ENCODE results near the gene CHD2.

The CHD2 gene

DNA sequence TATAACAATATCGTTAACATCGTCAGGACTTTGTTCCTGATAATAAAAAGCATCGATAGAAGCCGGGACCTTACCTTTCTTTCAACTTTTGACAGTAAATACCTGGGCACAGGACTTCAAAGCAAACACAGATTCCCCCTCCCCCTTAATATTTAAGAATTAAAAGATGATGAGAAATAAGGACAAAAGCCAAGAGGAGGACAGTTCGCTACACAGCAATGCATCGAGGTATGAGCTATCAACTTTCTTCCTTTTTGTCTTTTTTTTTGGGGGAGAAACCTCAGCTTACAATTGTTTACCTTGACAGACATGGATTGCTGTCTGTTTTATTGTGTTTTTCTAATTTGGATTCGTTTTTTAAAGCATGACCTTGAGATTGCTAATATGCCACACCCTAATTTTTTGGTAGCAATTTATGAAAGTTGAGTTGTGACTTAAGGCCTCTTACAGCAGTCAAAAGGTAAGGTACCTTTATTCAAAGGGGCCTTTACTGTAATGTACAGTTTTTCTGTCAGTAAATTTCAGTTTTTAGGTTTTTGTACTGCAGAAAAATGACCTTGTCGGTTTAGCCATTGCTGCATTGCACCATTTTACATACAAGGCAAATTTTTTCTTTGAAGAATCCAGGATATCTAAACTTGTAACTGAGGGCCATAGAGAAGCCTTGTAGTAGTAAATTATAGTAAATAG, 1.1 kb downstream of the CHD2 start:
- no peak for DNase-seq (ENCODE audit: low read depth)
- peak overlapping the region; percentile 58 for H3K4me3 ChIP-seq (ENCODE audit: control insufficient read depth, low read depth, low read length)
- TF ChIP-seq, protein P1, sequence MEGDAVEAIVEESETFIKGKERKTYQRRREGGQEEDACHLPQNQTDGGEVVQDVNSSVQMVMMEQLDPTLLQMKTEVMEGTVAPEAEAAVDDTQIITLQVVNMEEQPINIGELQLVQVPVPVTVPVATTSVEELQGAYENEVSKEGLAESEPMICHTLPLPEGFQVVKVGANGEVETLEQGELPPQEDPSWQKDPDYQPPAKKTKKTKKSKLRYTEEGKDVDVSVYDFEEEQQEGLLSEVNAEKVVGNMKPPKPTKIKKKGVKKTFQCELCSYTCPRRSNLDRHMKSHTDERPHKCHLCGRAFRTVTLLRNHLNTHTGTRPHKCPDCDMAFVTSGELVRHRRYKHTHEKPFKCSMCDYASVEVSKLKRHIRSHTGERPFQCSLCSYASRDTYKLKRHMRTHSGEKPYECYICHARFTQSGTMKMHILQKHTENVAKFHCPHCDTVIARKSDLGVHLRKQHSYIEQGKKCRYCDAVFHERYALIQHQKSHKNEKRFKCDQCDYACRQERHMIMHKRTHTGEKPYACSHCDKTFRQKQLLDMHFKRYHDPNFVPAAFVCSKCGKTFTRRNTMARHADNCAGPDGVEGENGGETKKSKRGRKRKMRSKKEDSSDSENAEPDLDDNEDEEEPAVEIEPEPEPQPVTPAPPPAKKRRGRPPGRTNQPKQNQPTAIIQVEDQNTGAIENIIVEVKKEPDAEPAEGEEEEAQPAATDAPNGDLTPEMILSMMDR (IDR thresholded peaks at IDR 0.05; ENCODE audit: control insufficient read depth, insufficient read depth, low read depth, low read length, missing control alignments), result no peak

DNA sequence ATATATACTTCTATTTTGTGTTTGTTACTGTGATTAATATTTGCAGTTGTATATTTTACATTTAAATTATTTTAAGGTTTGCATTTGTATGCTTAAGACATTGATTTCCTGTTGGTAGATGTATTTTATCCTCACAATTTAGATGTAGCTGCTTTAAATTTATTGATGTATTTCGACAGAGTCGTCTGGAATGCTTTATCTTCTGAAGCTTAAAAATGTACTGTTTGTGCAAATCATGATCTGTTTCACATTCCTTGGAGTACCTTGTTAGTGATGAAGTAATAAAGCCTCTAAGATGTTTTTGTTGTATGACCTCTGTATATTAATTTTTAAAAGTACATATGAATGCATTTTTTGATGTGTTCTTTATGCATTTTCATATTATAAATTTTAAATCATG, 1.9 kb downstream of the CHD2 start:
- H3K4me3 ChIP-seq (ENCODE audit: control insufficient read depth, low read depth, low read length), result peak overlapping the region; percentile 58

DNA sequence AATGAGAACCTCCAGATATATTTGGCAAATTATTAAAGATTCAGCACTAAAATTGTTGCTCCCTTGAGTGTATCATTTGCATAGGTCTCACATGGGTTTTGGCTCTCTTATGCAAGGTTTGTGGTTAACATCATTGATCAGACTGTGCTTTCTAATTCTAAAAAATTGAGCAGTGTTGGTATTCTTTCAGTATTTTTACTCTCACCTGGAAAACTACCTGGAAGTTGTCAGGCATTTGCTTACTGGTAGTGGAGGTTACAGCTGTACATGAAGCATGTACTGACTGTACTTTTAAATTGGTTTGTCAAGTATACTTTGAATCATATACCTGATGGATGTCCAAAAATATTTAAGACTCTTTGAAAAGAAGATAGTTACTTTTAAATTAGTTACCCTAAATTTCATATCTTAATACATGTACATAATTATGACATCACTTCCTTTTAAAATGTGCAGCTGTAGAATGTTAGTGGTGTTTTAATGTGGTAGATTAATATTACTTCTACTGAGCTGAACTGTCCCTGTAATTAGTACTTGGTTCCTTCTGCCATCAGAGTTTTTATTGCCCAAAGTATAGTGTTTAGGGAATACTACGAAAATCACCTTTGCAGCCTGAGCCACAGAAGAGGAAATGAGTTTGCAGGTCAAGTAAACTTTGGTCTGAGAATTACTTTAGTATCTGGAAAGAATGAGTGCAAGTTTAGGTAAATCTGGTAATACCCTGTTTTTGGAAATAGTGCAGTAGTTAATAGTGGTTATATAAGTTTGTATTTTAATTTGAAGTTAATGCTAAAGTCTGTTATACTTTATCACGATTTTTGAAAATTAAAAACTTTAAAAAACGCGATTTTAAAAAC, 2.8 kb downstream of the CHD2 start:
- peak overlapping the region; percentile 58 for H3K4me3 ChIP-seq (ENCODE audit: control insufficient read depth, low read depth, low read length)
- TF ChIP-seq, protein P1 (IDR thresholded peaks at IDR 0.05; ENCODE audit: control insufficient read depth, insufficient read depth, low read depth, low read length, missing control alignments), result no peak
- DNase-seq (ENCODE audit: low read depth), result no peak

More for the DNA sequence above, 1.9 kb downstream of the CHD2 start:
- TF ChIP-seq, protein P1 (IDR thresholded peaks at IDR 0.05; ENCODE audit: control insufficient read depth, insufficient read depth, low read depth, low read length, missing control alignments), result no peak
- no peak for DNase-seq (ENCODE audit: low read depth)

DNA sequence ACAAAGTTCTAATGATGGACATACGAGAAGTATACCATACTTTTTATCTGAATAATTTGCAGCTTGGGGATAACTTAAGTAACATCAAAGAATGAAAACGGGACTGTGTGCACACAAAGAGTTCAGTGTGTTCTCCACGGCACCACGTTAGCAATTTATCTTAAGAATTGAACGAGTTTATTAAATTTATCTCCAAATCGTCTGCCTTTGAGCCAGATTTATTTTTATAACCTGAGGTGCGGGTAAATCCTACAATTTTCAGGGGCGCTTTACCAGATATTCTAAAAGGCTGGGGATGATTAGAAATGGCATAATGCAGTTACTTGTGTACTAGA, 3.5 kb downstream of the CHD2 start:
- TF ChIP-seq, protein P1 (IDR thresholded peaks at IDR 0.05; ENCODE audit: control insufficient read depth, insufficient read depth, low read depth, low read length, missing control alignments), result no peak
- H3K4me3 ChIP-seq (ENCODE audit: control insufficient read depth, low read depth, low read length), result peak overlapping the region; percentile 58
- no peak for DNase-seq (ENCODE audit: low read depth)

DNA sequence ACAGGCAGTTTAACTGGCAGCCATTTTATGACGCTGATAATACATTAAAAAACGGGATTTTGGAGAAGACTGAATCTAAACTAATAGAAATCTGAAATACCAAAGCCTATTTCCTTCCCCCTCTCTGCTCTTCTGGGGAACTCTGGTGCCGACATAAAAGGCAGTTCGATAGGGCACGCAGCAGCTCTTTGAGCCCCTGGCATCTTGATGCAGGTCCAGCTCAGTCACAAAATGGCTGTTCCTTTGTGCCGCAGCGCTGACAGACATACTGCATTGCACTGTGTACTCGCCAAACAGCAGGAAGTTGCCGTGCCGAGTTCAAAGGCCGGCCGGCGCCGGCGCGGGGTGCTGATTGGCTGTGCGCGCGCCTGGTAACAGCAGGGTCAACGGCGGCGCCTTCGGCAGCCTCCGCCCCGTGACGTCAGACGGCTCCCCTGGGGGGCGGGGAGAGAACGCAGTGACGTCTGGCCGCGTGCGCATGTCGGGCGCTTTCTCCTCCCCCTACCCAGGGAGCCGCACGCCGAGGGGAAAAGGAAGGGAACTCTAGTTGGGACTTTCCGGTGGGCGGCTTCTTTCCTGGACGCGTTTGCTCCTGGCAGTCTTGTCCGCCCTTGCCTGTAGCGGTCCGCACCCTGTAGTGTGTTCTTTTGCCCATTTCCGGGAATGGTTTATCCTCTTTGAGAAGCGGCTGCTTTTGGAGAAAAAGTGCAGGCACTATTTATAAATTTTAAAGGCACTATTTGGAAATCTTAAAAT, 4.0 kb downstream of the CHD2 start:
- DNase-seq (ENCODE audit: low read depth), result peak; percentile 92
- TF ChIP-seq, protein P1 (IDR thresholded peaks at IDR 0.05; ENCODE audit: control insufficient read depth, insufficient read depth, low read depth, low read length, missing control alignments), result no peak
- peak overlapping the region; percentile 58 for H3K4me3 ChIP-seq (ENCODE audit: control insufficient read depth, low read depth, low read length)

DNA sequence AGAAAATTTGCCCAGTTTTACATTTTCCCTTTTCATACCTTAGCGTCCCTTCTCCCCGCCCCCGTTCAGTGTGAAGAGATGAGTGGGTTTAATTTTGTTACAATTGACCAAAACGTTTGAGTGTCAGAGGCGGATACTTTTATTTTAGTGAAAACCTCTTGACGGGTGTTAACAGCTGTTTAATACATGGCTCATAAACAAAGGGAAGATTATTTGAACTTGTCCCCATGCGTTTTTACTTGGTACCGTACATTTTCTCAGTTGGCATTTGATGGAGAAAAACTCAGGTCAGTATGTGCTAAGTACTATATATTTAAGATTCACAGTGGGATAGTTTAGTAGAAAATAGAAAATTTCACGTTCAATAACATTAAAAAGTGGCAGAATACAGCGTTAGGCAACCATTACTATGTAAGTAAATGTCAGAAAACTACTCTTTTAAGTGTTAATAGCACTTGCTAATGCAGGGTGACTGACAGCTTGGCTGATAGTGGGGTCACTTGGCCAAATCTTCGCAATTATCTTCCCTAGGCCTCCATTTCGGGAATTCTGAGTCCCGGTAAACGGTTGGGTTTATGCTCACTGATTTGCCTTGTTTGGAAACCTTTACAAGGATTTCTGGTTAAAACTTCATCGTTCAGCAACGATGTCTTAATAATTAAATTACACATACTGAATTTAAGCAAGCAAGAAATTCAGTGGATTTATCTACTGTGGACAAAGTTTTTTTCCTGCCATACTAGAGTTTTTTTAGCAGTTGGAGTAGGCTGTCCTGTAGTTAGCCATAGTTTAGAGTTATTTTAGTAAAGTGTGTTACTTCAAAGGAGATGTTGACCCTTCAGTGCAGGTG, 4.8 kb downstream of the CHD2 start:
- DNase-seq (ENCODE audit: low read depth), result no peak
- TF ChIP-seq, protein P1 (IDR thresholded peaks at IDR 0.05; ENCODE audit: control insufficient read depth, insufficient read depth, low read depth, low read length, missing control alignments), result no peak

More for the DNA sequence above, 4.8 kb downstream of the CHD2 start:
- peak overlapping the region; percentile 37 for H3K4me3 ChIP-seq (ENCODE audit: control insufficient read depth, low read depth, low read length)
